Panc1 (cell line): Measurements from ENCODE around the gene GREB1L. TPM values are rescaled to one million over a fixed set of nuclear protein-coding genes. Genes with fewer than 3 reads are reported as not detected.

ENCODE experiments used
- ATAC-seq: fragments of 200-7000 bp; cut with Tn5 transposase; 2 replicates; pipeline ENCODE4 v1.9.1; 2020; ENCODE audit warnings: mild to moderate bottlenecking, moderate library complexity
- BruUV-seq: library from RNA; stranded (reverse); fragments of 400-500 nt; replicated peaks from 2 replicates; lab custom pipeline; 2021; lab: Mats Ljungman, UMichigan
- CTCF ChIA-PET: fragments of 300-600 bp; sonication (Branson Sonifier 250); formaldehyde crosslinking; loops from one replicate; lab custom pipeline; 2022; ENCODE audit warnings: antibody characterized with exemption; lab: Charles Lee
- POLR2A ChIA-PET: fragments of 300-600 bp; sonication (Branson Sonifier 250); formaldehyde crosslinking; loops from one replicate; lab custom pipeline; 2022; ENCODE audit warnings: antibody characterized with exemption; lab: Charles Lee
- DNase-seq: peaks from one replicate; pipeline ENCODE4 v3.0.0-alpha.2; 2010; ENCODE audit warnings: low read depth, low spot score
- H3K27ac ChIP-seq: 2 replicates; pipeline ENCODE4 v1.5.1; 2011; ENCODE audit warnings: mild to moderate bottlenecking, low read length, inconsistent platforms
- H3K27me3 ChIP-seq: fragments of 200-500 bp; sonication (Bioruptor generic); 2 replicates; pipeline ENCODE4 v1.6.0; 2014; ENCODE audit warnings: low read length, inconsistent platforms; ENCODE audit not compliant: control insufficient read depth, insufficient read depth
- H3K36me3 ChIP-seq: fragments of 200-500 bp; sonication (Bioruptor generic); 2 replicates; pipeline ENCODE4 v1.5.1; 2014; ENCODE audit warnings: inconsistent platforms, mild to moderate bottlenecking, low read length, moderate library complexity; ENCODE audit not compliant: control insufficient read depth, insufficient read depth
- H3K4me1 ChIP-seq: 2 replicates; pipeline ENCODE4 v1.5.1; 2011; ENCODE audit warnings: inconsistent platforms, mild to moderate bottlenecking, low read length, moderate library complexity; ENCODE audit not compliant: control insufficient read depth, insufficient read depth
- H3K4me3 ChIP-seq, 2 experiments: 2 replicates each; pipeline ENCODE4 v1.5.1; 2011 to 2012; ENCODE audit warnings: low read depth in 2 of 2, low read length in 2 of 2, mild to moderate bottlenecking in 2 of 2, inconsistent platforms in 1 of 2, moderate library complexity in 1 of 2
- H3K9me3 ChIP-seq: fragments of 200-500 bp; sonication (Bioruptor generic); 2 replicates; pipeline ENCODE4 v1.5.1; 2014; ENCODE audit warnings: low read depth, mild to moderate bottlenecking, inconsistent platforms, low read length, moderate library complexity; ENCODE audit not compliant: control insufficient read depth, insufficient read depth
- CTCF ChIP-seq: fragments of 450-650 bp; IDR thresholded peaks from 2 replicates; pipeline ENCODE4 v1.5.1; 2017; ENCODE audit warnings: mild to moderate bottlenecking
- POLR2AphosphoS5 ChIP-seq: IDR thresholded peaks from 2 replicates; pipeline ENCODE4 v1.6.1; 2012; ENCODE audit warnings: mild to moderate bottlenecking, low read depth, low read length, moderate library complexity
- REST ChIP-seq, 2 experiments: IDR thresholded peaks; 2 replicates each; pipeline ENCODE4 v1.6.1; 2011 to 2012; ENCODE audit warnings: low read depth in 2 of 2, control low read depth in 1 of 2, low read length in 1 of 2, mild to moderate bottlenecking in 1 of 2, moderate library complexity in 1 of 2; ENCODE audit not compliant: insufficient read depth in 1 of 2
- SIN3A ChIP-seq: IDR thresholded peaks from 2 replicates; pipeline ENCODE4 v1.6.1; 2012; ENCODE audit warnings: low read depth, mild to moderate bottlenecking, low read length, moderate library complexity, borderline replicate concordance; ENCODE audit not compliant: insufficient read depth
- TCF7L2 ChIP-seq: IDR thresholded peaks from 2 replicates; pipeline ENCODE4 v1.6.1; 2011; ENCODE audit warnings: mild to moderate bottlenecking, low read depth, low read length, inconsistent platforms
- in situ Hi-C: cut with HindIII; loops from 2 replicates; pipeline ENCODE4 v1.10.0; 2016; ENCODE audit warnings: low sequenced_read_pairs, low pct_unique_long_range_greater_than_20kb
- intact Hi-C: fragments of 100-400 bp; cut with micrococcal nuclease; formaldehyde crosslinking; loops from one replicate; pipeline ENCODE4 v1.10.0; 2022; ENCODE audit not compliant: unreplicated experiment
- total RNA-seq: library from RNA; stranded (reverse); gene quantifications from one replicate; pipeline ENCODE4 v1.2.1, GENCODE V29; 2021; ENCODE audit not compliant: unreplicated experiment

Gene GREB1L
- total RNA-seq, 1 experiment from 2014 or later: 11.0 TPM

GRCh38 chr18:21273568-21273967 lies 31.5 kb downstream of the GREB1L start:
- in situ Hi-C loops: no loop called here
- Histone ChIP-seq H3K9me3 (no peaks in the 10 kb centered on the region), H3K4me1 (no peaks in the 10 kb centered on the region), H3K27ac (no peak overlapping the region), H3K36me3 (no peaks in the 10 kb centered on the region), H3K27me3 (no peaks in the 10 kb centered on the region), H3K4me3 (no peak overlapping the region)
- ATAC-seq (no peak), DNase-seq (no peak)
- ChIA-PET POLR2A (interaction anchor here (0.6 kb wide), 1 partner anchor 77 kb away, joined by 3 read pairs; no protein-coding TSS in a partner anchor), CTCF (no interaction called here)
- no peak for TF ChIP-seq CTCF
- BruUV-seq: no TSS peak
- intact Hi-C loops: no loop called here

GRCh38 chr18:21275645-21276044 lies 33.6 kb downstream of the GREB1L start:
- no TSS peak for BruUV-seq
- ChIA-PET CTCF (no interaction called here), POLR2A (interaction anchor here (0.5 to 0.7 kb wide), 2 partner anchors 24 to 80 kb away, joined by 3 to 9 read pairs; no protein-coding TSS in a partner anchor)
- ATAC-seq (no peak), DNase-seq (no peak)
- Histone ChIP-seq H3K4me3 (no peak overlapping the region), H3K27me3 (no peaks in the 10 kb centered on the region), H3K27ac (no peak overlapping the region), H3K36me3 (no peaks in the 10 kb centered on the region), H3K4me1 (no peaks in the 10 kb centered on the region), H3K9me3 (no peaks in the 10 kb centered on the region)
- intact Hi-C loops (no loop called here), in situ Hi-C loops (no loop called here)
- no peak for TF ChIP-seq TCF7L2
- TF ChIP-seq POLR2AphosphoS5: no peak
- TF ChIP-seq CTCF: no peak
- no peak for TF ChIP-seq SIN3A
- no peak for TF ChIP-seq REST (IDR thresholded peaks at IDR 0.05; ENCODE audit: insufficient read depth in 1 of 2, low read depth in 2 of 2, low read length in 1 of 2)
